ENCODE measurements around the gene P3H2.
"Not testable (repeated sequence)": the region's sequence is repeated elsewhere in the genome, so short reads cannot be mapped to it uniquely, and the experiment has no call there.

The P3H2 gene

DNA sequence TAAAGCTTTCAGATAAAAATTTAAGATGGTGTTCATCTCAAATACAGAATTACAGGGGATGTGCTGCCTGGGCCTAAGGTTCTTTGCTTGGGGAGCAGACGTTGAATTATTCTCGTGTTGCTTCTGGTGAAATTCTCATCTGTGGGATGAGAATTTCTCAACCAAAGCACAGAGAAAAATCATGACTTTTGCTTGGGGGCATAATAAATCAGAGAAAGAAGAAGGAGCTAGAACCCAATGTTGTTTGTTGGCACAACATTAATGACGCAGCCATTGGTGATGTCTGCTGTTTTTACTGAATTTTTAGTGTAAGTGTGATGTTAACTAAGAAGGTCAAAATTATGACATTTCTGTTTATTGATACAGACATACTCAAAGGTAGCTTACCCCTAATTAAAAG lies 35.7 kb downstream of the P3H2 start:
- no peak for DNase-seq (ENCODE audit: low read depth)

DNA sequence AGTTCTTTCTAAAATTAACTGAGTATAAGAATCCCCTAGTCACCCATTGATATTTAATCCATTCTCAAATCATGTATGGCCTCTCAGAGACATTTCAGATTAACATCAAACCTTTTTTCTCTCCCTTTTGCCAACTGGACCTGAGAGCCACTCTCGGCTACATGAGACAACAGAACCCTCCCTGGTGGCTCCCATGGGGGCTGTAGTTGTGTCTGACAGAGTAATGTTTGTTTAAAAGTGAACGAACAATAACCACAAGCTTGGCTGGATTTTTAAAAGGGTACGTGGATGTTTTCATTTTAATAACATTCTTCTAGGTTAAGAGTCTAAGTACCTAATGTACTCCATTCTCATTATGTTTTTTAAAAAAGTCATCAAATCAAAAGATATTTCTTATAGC lies 37.1 kb downstream of the P3H2 start:
- no peak for DNase-seq (ENCODE audit: low read depth)

DNA sequence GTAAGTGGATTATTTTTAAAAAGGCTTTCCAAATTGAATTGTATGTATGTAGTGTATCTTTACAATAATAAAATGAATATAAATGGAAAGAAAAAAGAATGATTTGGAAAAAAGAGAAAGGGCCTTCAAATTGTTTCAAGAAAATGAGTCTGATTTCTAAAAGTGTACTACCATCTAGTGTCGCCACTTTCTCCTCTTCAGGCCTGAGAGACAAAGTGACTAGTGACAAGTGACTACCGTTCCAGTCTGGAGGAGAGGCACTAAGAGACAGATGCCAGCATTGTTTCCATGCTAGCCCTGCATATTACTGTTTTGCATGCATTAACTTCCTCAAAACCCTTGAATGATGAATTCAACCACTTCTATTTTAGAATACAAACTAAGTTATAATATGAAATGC lies 39.3 kb downstream of the P3H2 start:
- DNase-seq (ENCODE audit: low read depth): no peak

DNA sequence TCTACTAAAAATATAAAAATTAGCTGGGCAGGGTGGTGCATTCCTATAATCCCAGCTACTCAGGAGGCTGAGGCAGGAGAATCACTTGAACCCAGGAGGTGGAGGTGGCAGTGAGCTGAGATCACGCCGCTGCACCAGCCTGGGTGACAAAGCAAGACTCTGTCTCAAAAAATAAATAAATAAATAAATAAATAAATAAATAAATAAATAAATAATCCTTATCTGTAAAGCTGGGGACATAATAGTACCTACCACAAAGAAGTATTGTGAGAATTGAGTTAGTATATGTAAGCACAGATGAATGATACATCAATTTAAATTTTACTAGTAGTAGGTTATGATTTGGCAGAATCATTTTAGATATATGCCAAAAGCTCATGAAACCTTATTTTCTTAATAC lies 41.5 kb downstream of the P3H2 start:
- DNase-seq (ENCODE audit: low read depth): not testable (repeated sequence)

DNA sequence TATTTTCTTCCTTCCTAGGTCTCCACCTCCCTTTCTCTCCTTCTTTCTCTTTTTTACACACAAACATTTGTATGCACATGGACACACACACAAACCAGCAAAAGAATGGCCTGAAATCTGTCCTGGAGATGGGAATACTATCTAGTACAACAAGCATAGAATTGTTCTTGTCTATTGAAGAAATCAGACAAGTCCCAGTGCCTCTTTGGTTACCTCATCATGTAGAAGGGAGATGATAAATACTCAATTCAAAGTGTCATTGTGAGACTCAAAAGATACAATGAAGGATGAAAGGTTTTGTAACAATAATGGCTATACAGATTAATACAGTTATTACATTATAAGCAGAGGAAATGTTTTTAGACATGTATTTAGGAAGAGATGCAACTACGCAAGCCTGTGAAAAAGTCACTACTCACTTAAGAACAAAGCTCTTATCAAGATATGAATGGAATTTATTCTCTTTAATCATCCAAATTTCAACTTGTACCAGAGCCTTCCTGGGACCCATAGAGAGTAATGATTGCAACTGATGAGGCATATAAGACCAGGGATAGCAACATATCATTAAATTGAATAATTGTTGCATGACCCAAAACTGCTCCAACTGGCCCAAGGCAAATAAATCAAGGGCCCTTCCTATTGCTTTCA lies 43.2 kb downstream of the P3H2 start:
- no peak for DNase-seq (ENCODE audit: low read depth)

DNA sequence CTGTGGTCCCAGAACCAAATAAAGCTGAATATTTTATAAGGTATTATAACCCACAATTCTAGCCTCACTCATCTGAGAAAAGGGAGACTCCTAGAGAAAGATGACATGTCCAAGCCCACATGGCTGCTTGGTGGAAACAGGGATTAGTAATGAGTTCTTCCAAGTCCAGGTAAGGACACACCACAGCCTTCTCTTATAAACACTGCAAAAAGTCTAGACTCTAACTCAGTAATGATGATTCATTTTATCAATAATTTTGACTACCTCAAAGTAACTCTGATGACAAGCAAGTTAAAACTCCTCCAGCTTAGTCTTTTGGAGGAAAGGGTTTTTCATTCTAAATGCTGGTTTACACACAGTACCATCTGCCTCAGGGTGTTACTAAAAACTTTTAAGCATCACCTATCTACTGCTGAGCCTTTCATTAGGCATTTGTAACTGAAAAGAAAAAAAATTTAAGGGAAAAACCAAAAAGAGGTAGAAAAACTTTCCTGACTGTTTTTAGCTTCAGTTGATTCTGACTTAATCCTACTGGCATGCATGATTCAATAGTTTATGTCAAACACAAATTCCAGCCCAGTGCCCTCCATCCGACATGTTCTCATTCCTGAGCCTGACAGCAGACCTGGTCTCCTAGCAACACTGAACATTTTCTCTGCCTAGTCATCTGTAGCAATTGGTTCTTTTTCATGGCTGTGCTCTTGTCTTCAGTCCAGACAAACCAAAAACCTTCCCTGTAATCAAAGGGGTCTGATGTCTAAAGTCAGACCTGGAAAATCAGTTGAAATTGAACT lies 43.9 kb downstream of the P3H2 start:
- DNase-seq (ENCODE audit: low read depth): peak; percentile 98

DNA sequence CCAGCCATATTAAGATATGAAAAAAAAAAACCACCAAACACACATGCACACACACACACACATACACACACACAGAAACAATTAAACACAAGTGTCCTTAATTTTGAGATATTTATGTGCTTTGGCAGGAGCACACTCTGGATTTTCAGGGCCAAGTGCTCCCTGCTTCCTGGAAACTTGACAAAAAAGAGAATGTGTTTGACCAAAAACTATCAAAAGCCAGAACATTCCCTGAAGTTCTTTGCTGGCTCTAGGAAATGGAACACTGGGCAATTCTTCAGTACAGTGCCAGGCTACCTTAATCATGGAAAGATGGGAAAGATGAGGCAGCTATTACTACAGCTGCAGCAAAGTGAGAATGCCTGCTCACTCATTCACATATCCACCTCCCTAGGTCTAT lies 44.6 kb downstream of the P3H2 start:
- no peak for DNase-seq (ENCODE audit: low read depth)

DNA sequence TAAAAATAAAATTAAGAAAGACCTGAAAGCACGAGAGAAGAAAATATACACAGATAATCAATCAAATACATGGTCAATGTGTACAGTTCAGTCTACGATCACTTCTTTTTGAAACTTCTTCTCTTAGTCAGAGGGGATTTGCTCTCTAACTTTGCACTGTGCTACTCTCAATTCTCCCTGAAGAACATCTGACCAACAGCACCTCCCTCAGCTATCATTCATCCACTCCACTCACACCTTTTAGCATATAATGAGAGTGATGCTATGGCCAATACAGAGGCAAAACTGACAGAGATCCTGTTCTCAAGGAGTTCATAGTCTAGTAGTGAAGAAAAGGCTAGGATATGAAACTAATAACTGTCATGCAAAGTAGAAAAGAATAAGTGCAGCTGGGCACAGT lies 45.9 kb downstream of the P3H2 start:
- DNase-seq (ENCODE audit: low read depth): no peak

DNA sequence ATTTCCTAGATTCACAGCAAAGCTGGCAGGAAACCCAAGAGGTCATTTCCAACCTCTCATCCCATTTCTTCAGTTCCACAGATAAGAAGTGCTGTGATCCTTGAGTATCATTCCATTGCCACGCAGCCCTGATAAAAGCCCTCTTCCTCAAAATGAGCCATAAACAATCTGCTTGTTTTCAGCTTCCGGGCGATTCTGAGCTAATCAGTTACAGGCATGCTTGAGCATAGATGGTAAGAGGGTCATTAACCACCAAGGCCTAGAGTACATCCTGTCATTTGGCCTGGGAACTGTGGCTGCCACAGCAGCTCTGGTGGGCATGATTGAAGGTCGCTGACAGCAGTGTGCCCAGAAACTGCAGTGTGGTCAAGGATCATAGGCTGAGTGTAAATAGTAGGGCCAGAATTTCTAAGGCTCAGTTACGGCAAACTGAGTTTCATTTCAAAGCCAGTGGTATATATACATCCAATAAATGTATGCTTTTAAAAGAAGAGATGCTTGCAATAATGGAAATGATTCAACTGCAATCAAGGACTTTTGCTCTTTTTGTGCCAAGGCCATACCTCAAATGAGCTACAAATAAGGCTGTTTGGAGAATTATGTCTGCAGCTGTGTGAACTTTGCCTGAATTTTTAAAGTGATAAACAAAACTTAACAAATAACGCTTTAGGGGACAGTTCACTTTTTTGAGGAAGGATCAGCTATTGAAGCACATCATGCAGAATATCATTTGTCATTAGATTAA lies 47.3 kb downstream of the P3H2 start:
- no peak for DNase-seq (ENCODE audit: low read depth)

DNA sequence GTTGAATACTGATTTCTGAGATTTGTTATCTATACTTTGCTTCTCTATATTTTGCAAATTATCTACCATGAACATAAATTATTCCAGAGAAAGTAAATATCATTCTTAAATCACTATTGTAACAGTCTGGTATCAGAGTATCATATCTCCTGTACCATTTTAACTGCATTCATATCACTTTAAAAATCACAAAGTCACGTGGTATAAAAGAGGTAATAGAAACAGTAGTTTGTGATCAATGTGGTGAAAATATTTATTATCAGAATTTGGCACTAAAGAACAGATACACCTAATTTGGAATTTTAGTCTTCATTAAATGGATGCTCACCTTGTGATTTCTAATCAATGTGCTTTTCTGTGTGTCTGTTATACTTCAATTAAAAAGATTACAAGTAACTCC lies 47.8 kb downstream of the P3H2 start:
- DNase-seq (ENCODE audit: low read depth): no peak

DNA sequence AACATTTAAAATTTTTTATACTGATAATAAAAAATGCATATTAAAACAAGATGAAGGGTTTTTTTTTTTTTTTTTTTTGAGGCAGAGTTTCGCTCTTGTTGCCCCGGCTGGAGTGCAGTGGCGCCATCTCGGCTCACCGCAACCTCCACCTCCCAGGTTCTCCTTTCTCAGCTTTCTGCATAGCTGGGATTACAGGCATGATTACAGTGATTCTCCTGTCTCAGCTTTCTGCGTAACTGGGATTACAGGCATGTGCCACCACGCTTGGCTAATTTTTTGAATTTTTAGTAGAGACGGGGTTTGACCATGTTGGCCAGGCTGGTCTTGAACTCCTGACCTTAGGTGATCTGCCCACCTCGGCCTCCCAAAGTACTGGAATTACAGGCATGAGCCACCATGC lies 48.8 kb downstream of the P3H2 start:
- DNase-seq (ENCODE audit: low read depth): not testable (repeated sequence)

DNA sequence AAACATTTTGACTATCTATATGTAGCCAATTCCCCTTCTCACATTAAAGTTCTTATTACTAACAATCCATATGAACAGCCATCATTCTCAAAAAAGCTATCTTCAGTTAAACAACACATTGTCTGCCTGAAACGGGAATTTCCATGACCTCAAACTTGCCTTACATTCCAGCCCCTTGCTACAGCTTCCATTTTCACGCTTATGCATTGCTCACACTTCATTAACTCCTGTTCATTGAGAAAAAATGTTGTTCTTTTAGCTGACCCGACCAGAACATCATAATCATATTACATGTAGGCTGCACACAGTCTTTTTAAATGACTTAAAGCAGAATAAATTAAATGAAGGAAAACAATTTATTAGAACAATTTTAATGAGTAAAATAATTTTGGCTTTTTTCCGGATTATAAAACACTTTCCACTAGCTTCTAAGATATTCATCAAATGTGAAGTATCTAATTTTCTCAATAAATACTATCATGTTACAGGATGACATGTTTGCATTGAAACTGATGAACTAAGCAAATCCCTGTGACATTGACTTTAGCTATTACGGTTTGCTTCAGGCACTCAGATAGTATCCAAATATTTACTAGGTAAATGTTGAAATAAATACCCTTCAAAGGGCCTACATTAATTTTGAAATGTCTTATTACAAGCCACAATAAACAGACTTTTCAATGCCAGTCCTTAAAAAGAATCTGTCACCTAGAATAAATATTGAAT lies 49.9 kb downstream of the P3H2 start:
- no peak for DNase-seq (ENCODE audit: low read depth)

DNA sequence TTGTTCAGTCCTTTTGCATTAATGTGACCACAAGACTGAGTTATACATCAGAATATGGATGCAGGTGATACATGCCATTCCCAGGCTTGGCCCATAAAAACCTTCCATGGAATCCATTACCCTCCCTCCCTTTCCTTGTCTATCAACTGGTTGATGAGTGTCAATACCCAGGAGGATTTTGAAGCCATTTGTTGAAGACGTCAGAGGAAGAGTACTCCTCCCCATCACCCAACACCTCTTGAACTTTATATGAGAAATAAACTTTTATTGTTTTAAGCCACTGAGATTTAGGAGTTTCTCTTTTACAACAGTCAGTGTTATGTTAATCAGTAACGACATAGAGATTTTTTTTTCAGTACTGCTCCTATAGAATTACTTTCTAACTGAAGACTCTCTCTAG lies 55.5 kb downstream of the P3H2 start:
- DNase-seq (ENCODE audit: low read depth): no peak

DNA sequence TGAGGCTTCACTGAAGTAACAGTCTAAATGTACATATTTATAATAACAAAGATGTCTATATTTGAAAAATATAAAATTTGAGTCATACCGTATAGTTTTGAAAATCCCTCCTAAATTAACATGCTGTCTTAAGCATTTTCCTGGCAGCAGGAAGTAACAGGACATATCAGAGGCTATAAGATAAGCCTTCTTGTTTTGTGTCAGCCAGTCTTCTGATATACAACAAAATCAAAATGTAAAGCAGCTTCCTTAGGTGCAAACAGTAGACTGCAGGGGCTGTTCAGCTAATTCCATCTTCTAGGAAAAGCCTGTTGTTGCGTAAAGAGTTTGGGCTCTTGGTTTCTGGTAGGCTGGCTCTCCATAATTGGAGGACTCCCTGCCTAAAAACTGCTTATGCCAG lies 56.0 kb downstream of the P3H2 start:
- DNase-seq (ENCODE audit: low read depth): no peak

DNA sequence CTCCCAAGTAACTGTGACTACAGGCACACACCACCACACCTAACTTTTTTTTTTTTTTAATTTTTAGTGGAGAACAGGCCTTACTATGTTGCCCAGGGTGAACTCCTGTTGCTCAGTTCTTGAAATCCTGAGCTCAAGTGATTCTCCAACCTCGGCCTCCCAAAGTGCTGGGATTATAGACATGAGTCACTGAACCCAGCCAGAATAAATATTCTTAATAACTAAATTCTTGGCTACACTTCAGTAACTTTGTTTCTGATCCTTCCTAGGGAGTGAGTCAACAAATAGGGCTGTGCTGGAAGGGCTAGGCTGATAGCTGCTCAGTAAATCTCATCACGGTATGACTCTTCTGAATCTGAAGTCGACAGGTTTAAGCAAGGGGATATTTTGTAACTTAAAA lies 56.6 kb downstream of the P3H2 start:
- peak; percentile 95 for DNase-seq (ENCODE audit: low read depth)

DNA sequence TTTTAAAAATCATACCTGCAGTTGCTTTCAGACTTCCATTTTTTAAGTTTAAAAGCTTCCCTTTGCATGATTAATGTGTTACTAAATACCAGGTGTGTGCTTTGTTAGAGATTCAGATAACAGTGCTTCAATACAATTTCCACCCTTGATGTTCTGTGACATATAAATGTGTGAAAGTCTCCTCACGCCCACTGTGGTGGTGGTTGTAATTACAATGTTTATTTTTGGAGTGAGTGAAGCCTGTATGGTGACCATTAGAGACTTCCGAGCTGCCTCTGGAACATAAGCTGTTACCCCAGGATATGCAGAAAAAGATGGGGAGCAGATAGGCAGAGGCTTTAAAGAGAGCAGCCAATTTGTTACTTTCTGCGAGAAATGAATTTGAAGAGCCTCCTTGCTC lies 57.2 kb downstream of the P3H2 start:
- no peak for DNase-seq (ENCODE audit: low read depth)

DNA sequence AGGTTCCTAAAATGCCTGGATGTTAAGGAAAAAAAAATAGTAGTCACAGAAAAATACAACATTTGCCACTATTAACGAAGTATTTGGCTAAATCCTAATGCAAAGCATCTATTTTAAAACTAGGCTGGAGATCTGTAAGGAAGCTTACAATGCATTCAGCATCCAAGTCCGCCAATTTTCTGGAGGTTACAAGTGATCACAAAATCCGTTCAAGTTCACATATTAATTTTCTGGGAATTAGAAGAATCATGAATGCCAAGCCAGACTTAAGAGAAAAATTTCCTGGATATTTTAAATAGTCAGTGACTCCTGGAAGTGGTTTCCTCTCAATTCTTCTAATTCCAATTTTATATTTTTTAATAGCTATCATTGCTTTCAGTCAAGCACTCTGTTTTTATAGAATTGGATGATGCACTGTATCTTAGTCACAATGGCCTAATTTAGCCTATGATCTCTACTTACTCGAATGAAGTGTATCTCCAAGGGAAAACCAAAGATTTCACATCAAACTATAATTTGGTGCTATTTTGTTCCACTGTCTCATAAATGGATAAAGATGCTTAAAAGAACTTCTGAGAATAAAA lies 60.4 kb downstream of the P3H2 start:
- no peak for DNase-seq (ENCODE audit: low read depth)

DNA sequence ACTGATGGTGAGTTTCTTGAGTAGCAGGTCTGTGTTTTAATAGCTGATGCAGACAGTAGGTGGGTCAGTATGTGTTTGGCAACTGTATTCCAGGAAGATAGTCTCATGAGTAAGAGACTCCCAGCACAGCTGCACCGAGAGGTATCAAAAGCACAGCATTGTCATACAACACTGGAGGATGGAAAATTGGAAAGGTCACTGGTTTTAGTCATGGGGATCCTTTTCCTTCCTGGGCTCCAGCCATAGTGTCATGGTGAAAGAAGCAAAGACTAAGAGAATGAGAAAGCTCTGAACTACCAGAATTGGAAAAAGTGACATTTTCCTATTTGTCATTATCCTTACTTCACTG lies 61.5 kb downstream of the P3H2 start:
- peak; percentile 19 for DNase-seq (ENCODE audit: low read depth)

DNA sequence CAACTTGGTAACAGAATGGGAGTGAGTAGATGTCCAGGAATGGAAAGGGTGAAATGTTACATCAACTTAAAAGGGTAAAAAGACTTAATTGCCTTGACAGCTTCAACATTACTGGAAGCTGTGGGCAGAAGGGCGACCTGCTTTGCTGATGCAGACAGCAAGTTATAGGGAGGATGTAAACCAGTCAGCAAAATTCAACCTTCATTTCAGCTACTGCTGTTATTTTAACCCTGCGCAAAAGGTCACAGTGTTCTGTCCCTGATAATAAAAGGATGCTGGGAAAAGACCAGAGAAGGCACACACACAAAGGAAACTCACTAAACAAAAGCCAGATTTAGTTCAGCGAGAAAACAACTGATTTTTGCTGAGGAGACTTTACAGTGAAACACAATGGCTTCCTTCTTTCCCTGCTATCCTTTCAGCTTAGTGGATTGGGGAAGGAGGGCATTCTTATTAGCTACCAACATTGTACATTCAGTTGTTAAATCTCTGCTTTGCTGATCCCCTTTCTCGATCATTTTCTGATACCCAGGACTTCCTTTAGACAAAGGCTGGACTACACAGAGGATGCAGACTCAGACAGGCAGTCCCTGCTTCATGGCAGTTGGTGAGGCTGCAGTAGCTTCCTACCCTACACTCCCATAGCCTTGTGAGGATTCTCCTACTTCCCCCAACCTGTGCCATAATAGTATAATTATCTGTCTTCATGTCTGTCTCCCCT lies 62.0 kb downstream of the P3H2 start:
- no peak for DNase-seq (ENCODE audit: low read depth)

DNA sequence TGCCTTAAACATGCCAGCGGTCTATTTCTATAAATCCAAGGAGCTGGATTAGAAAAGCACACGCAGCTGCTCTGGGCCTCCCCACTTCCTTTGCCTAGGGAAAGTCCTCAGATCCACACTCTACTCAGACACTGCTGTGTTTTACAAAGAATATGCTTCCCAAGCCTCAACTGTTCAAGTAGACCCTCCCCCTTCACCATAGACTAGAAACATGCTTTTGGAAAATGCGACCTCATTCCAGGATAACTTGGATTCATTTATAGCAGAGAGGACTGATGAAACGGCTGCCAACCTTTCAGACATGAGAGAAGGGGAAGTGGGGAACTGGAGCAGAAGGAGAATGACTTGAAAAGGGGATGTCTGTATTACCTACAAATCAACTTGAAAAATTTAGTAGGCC lies 64.0 kb downstream of the P3H2 start:
- DNase-seq (ENCODE audit: low read depth): no peak

DNA sequence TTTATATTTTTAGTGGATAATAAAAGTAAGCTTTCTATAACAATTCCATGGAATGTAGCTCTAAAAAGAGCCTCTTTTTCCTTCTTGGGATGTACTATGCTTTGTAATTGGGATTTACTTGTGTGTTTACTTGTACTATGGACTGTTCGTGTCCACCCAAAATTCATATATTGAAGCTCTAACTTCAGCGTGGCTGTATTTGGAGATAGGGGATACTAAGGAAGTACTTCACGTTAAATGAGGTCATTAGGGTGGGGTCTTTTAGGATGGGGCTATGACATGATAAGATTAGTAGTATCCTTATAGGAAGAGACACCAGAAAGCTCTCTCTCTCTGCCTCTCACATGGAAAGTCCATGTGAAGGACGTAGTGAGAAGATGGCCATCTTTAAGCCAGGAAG lies 64.9 kb downstream of the P3H2 start:
- no peak for DNase-seq (ENCODE audit: low read depth)
